HFFc6 (cell line): ENCODE data around the gene TXLNG. TPM values are rescaled to one million over a fixed set of nuclear protein-coding genes. Genes with fewer than 3 reads are reported as not detected.

Source experiments
- DNase-seq: peaks from one replicate; pipeline ENCODE4 v3.0.0-alpha.2; 2018
- H3K27ac Mint-ChIP-seq: 2 replicates; pipeline ENCODE4 v1.8.0; 2020; ENCODE audit warnings: mild to moderate bottlenecking, mixed read lengths
- H3K27me3 Mint-ChIP-seq: 2 replicates; pipeline ENCODE4 v1.8.0; 2021; ENCODE audit warnings: mild to moderate bottlenecking, moderate library complexity, mixed read lengths; ENCODE audit not compliant: insufficient read depth
- H3K36me3 Mint-ChIP-seq: 2 replicates; pipeline ENCODE4 v1.8.0; 2021; ENCODE audit warnings: low read depth, mixed read lengths
- H3K4me1 Mint-ChIP-seq: 2 replicates; pipeline ENCODE4 v1.8.0; 2020; ENCODE audit warnings: low read depth, mixed read lengths
- H3K4me3 Mint-ChIP-seq: 2 replicates; pipeline ENCODE4 v1.8.0; 2020; ENCODE audit warnings: mild to moderate bottlenecking, moderate library complexity, mixed read lengths
- H3K9me3 Mint-ChIP-seq: 2 replicates; pipeline ENCODE4 v1.8.0; 2020; ENCODE audit warnings: mild to moderate bottlenecking, mixed read lengths
- total RNA-seq, 6 experiments: library from RNA; stranded (reverse); fragmentation: NEBNext Ultra II Directional; extraction: Animal tissue kit (Norgen Biotek cat#: 25700); gene quantifications; 2 replicates in 1 of 6; 3 replicates in 5 of 6; pipeline ENCODE4 v1.2.3, GENCODE V29; 2021
- TF ChIP-seq, protein P1 (sequence below): fragments of 200-600 bp; sonication (generic); IDR thresholded peaks from 2 replicates; pipeline ENCODE4 v1.5.0; 2021; ENCODE audit warnings: antibody characterized with exemption, mild to moderate bottlenecking

TXLNG gene
- total RNA-seq, 6 experiments from 2014 or later: 6.8 to 7.8 (median 7.1) TPM

DNA sequence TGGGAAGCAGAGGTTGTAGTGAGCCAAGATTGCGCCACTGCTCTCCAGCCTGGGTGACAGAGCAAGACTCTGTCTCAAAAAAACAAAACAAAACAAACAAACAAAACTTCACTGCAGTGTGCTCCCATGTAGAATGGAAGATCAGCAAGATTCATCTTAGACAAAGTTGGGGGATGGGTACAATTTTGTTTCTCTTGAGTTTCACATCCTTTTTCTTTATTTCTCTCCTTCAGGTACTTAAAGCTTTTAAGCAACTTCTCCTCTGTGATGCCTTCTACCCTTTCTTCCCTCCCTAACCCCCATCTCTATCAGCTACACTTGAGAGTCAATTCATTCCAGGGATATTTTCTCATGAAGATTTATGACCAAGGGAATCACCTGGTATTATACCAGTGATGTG is 99.4 kb downstream of the TXLNG start:
- H3K4me1 Mint-ChIP-seq: peaks cover 6% of the 10 kb centered on the region
- no peak for DNase-seq
- TF ChIP-seq, protein P1, sequence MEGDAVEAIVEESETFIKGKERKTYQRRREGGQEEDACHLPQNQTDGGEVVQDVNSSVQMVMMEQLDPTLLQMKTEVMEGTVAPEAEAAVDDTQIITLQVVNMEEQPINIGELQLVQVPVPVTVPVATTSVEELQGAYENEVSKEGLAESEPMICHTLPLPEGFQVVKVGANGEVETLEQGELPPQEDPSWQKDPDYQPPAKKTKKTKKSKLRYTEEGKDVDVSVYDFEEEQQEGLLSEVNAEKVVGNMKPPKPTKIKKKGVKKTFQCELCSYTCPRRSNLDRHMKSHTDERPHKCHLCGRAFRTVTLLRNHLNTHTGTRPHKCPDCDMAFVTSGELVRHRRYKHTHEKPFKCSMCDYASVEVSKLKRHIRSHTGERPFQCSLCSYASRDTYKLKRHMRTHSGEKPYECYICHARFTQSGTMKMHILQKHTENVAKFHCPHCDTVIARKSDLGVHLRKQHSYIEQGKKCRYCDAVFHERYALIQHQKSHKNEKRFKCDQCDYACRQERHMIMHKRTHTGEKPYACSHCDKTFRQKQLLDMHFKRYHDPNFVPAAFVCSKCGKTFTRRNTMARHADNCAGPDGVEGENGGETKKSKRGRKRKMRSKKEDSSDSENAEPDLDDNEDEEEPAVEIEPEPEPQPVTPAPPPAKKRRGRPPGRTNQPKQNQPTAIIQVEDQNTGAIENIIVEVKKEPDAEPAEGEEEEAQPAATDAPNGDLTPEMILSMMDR: no peak
- no peak overlapping the region for H3K4me3 Mint-ChIP-seq
- H3K27me3 Mint-ChIP-seq: no peaks in the 10 kb centered on the region; the same call in none of the 2 replicates
- H3K36me3 Mint-ChIP-seq: no peaks in the 10 kb centered on the region
- H3K9me3 Mint-ChIP-seq: no peaks in the 10 kb centered on the region
- H3K27ac Mint-ChIP-seq: no peak overlapping the region

GRCh38 chrX:16892504-16893362 is 106.5 kb downstream of the TXLNG start:
- DNase-seq: peak; percentile 68
- H3K27me3 Mint-ChIP-seq: peaks cover 4% of the 10 kb centered on the region; the same call in 1 of the 2 replicates
- H3K27ac Mint-ChIP-seq: no peak overlapping the region
- H3K4me3 Mint-ChIP-seq: peak overlapping the region; percentile 48; the same call in 1 of the 2 replicates
- H3K4me1 Mint-ChIP-seq: peaks cover 8% of the 10 kb centered on the region
- no peaks in the 10 kb centered on the region for H3K36me3 Mint-ChIP-seq
- TF ChIP-seq, protein P1: peak; percentile 85
- H3K9me3 Mint-ChIP-seq: no peaks in the 10 kb centered on the region

Other genes with a start within 250 kb of the TXLNG start
- not detected for gene S100G, start 136.3 kb upstream of the TXLNG start, total RNA-seq
- 1 to 10 TPM; 5.1 to 7.3 (median 6.5) TPM for gene CTPS2, start 73.8 kb upstream of the TXLNG start, total RNA-seq
- gene SYAP1, start 66.9 kb upstream of the TXLNG start, total RNA-seq: 10 to 100 TPM; 36.3 to 40.6 (median 38.7) TPM
- 100 to 1,000 TPM in 4 of 6 experiments, 10 to 100 TPM in 2; 83.4 to 121 (median 110) TPM for gene RBBP7, start 83.9 kb downstream of the TXLNG start, total RNA-seq
- under 1 TPM in 5 of 6 experiments, not detected in 1; 0.06 to 0.23 (median 0.10) TPM for gene REPS2, start 160.2 kb downstream of the TXLNG start, total RNA-seq